Fibroblast of pulmonary artery (primary cell): ENCODE results near the gene EPGN.

Experiments
- DNase-seq: peaks from one replicate; pipeline ENCODE4 v3.0.0-alpha.2; 2010; ENCODE audit warnings: low read depth
- H3K4me3 ChIP-seq: replicated peaks from 2 replicates; pipeline ENCODE4 v1.5.1; 2011; ENCODE audit warnings: low read depth, mild to moderate bottlenecking, control low read depth, low read length, moderate library complexity
- CTCF ChIP-seq: IDR thresholded peaks from 2 replicates; pipeline ENCODE4 v1.5.1; 2011; ENCODE audit warnings: mild to moderate bottlenecking, control low read depth, low read length, inconsistent platforms; ENCODE audit errors: missing control alignments

Gene EPGN

GRCh38 chr4:74267998-74268606 lies 40.2 kb upstream of the EPGN start:
- no peak overlapping the region for H3K4me3 ChIP-seq
- DNase-seq: peak; percentile 72
- TF ChIP-seq CTCF: no peak

- no peak overlapping the region for H3K4me3 ChIP-seq
- TF ChIP-seq CTCF: no peak
- DNase-seq: no peak
Measured at GRCh38 chr4:74268643-74269042, 39.6 kb upstream of the EPGN start.

DNA sequence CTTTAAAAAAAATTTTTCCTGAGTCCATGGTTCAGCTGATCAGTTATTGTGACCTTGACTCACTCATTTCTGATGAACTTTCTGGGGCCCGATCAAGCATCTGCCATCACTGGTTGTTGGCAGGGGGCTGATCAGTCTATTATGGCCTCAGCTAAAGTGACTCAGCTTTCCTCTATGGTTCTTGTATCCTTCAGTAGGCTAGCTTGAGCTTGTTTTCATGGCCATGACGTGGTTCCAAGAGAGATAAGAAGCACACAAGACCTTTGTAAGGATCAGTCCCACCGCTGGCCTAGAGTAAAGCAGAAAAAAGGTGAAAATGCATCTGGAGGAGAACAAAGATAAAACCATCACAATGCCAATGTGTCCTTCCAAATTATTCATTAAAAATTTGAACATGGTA lies 29.8 kb upstream of the EPGN start:
- no peak for TF ChIP-seq CTCF
- no peak for DNase-seq
- no peak overlapping the region for H3K4me3 ChIP-seq

GRCh38 chr4:74279716-74280115 lies 28.6 kb upstream of the EPGN start:
- DNase-seq: no peak
- H3K4me3 ChIP-seq: no peak overlapping the region
- no peak for TF ChIP-seq CTCF

GRCh38 chr4:74282926-74283325 lies 25.3 kb upstream of the EPGN start:
- no peak for DNase-seq
- H3K4me3 ChIP-seq: no peak overlapping the region
- no peak for TF ChIP-seq CTCF

DNA sequence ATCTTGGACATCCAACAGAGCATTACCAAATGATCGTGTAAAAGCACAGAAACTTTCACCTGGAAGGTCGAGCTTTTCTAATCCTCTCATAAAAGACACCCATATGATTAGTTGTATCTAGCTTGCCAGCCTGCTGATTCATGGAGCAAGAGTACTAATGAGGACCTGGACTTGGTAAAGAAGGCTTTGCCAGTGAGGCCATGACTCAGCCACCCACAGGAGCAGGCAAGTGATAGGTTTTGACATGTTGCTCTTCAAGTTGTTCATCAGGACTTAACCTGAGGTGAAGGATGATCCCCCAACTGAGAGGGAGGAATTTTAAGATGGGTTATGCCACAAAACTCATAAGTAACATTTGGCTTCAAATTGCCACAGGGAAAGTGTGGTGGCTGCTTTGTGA lies 24.7 kb upstream of the EPGN start:
- peak; percentile 30 for DNase-seq
- H3K4me3 ChIP-seq: no peak overlapping the region

More for the DNA sequence above, 24.7 kb upstream of the EPGN start:
- TF ChIP-seq CTCF: no peak
